ENCODE results near the gene PLEKHA1.

DNA sequence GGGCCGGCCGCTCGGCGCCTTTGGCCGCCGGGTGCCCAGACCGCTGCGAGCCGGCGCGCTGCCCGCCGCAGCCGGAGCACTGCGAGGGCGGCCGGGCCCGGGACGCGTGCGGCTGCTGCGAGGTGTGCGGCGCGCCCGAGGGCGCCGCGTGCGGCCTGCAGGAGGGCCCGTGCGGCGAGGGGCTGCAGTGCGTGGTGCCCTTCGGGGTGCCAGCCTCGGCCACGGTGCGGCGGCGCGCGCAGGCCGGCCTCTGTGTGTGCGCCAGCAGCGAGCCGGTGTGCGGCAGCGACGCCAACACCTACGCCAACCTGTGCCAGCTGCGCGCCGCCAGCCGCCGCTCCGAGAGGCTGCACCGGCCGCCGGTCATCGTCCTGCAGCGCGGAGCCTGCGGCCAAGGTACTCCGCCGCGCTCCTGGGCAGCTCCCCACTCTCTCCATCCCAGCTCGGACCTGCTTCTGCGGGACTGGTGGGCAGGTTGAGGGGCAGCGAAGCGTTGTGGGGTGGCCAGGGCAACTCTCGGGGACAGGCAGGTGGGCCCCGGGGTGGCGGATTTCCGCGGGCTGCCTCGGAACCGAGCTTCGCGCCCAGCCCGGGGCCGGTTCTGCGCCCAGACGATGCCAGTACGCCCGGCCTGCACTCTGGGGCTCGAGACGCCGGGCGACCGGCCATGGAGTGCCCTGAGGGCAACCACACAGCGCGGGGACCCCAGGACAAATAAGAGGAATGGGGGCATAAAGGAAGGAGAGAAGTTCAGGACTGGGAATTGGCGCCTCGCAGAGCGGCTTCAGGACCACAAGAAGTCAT, 87.4 kb downstream of the PLEKHA1 start:
- TF ChIP-seq KDM5B (CRISPR knock-in tag; IDR thresholded peaks at IDR 0.05; ENCODE audit: borderline replicate concordance) (no peak), RAD21 (CRISPR knock-in tag; IDR thresholded peaks at IDR 0.05) (no peak), ZNF501 (CRISPR knock-in tag; IDR thresholded peaks at IDR 0.05) (no peak), CEBPB (IDR thresholded peaks at IDR 0.05; ENCODE audit: borderline replicate concordance, low read depth, low read length) (no peak), CHD2 (IDR thresholded peaks at IDR 0.05; ENCODE audit: low read depth, low read length) (no peak), KDM5A (IDR thresholded peaks at IDR 0.05; ENCODE audit: borderline replicate concordance, low read length) (no peak), ZNF841 (CRISPR knock-in tag; IDR thresholded peaks at IDR 0.05; ENCODE audit: borderline replicate concordance) (no peak)
- TF ChIP-seq, protein P1, sequence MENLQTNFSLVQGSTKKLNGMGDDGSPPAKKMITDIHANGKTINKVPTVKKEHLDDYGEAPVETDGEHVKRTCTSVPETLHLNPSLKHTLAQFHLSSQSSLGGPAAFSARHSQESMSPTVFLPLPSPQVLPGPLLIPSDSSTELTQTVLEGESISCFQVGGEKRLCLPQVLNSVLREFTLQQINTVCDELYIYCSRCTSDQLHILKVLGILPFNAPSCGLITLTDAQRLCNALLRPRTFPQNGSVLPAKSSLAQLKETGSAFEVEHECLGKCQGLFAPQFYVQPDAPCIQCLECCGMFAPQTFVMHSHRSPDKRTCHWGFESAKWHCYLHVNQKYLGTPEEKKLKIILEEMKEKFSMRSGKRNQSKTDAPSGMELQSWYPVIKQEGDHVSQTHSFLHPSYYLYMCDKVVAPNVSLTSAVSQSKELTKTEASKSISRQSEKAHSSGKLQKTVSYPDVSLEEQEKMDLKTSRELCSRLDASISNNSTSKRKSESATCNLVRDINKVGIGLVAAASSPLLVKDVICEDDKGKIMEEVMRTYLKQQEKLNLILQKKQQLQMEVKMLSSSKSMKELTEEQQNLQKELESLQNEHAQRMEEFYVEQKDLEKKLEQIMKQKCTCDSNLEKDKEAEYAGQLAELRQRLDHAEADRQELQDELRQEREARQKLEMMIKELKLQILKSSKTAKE (CRISPR knock-in tag; IDR thresholded peaks at IDR 0.05; ENCODE audit: borderline replicate concordance) = no peak
- TF ChIP-seq, protein P2, sequence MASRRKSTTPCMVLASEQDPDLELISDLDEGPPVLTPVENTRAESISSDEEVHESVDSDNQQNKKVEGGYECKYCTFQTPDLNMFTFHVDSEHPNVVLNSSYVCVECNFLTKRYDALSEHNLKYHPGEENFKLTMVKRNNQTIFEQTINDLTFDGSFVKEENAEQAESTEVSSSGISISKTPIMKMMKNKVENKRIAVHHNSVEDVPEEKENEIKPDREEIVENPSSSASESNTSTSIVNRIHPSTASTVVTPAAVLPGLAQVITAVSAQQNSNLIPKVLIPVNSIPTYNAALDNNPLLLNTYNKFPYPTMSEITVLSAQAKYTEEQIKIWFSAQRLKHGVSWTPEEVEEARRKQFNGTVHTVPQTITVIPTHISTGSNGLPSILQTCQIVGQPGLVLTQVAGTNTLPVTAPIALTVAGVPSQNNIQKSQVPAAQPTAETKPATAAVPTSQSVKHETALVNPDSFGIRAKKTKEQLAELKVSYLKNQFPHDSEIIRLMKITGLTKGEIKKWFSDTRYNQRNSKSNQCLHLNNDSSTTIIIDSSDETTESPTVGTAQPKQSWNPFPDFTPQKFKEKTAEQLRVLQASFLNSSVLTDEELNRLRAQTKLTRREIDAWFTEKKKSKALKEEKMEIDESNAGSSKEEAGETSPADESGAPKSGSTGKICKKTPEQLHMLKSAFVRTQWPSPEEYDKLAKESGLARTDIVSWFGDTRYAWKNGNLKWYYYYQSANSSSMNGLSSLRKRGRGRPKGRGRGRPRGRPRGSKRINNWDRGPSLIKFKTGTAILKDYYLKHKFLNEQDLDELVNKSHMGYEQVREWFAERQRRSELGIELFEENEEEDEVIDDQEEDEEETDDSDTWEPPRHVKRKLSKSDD (CRISPR knock-in tag; IDR thresholded peaks at IDR 0.05; ENCODE audit: low read depth) = no peak
- TF ChIP-seq, protein P3, sequence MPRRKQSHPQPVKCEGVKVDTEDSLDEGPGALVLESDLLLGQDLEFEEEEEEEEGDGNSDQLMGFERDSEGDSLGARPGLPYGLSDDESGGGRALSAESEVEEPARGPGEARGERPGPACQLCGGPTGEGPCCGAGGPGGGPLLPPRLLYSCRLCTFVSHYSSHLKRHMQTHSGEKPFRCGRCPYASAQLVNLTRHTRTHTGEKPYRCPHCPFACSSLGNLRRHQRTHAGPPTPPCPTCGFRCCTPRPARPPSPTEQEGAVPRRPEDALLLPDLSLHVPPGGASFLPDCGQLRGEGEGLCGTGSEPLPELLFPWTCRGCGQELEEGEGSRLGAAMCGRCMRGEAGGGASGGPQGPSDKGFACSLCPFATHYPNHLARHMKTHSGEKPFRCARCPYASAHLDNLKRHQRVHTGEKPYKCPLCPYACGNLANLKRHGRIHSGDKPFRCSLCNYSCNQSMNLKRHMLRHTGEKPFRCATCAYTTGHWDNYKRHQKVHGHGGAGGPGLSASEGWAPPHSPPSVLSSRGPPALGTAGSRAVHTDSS (CRISPR knock-in tag; conservative IDR thresholded peaks at IDR 0.05) = no peak
